Activated effector memory CD4-positive, alpha-beta T cell treated with anti-CD3 and anti-CD28 coated beads, Interleukin-2, amount 50 U/mL, for 16 hours (primary cell): ENCODE results near the gene DENND1A.

ENCODE experiments used
- DNase-seq: peaks from one replicate; pipeline ENCODE4 v3.0.0-alpha.2; 2020

DENND1A gene

GRCh38 chr9:123419721-123420591 lies 510.0 kb downstream of the DENND1A start:
- no peak for DNase-seq

GRCh38 chr9:123419091-123419490 lies 510.8 kb downstream of the DENND1A start:
- DNase-seq = no peak

GRCh38 chr9:123418506-123418905 lies 511.4 kb downstream of the DENND1A start:
- DNase-seq = no peak

GRCh38 chr9:123418052-123418430 lies 511.9 kb downstream of the DENND1A start:
- no peak for DNase-seq

- DNase-seq = no peak
Measured at GRCh38 chr9:123417289-123418051, 512.5 kb downstream of the DENND1A start.

- DNase-seq = no peak
Measured at GRCh38 chr9:123416176-123416575, 513.8 kb downstream of the DENND1A start.

- DNase-seq = no peak
Measured at GRCh38 chr9:123414936-123415930, 514.7 kb downstream of the DENND1A start.

- no peak for DNase-seq
Measured at GRCh38 chr9:123414204-123414603, 515.7 kb downstream of the DENND1A start.

GRCh38 chr9:123412171-123412820 lies 517.6 kb downstream of the DENND1A start:
- DNase-seq = no peak

- no peak for DNase-seq
Measured at GRCh38 chr9:123411636-123412035, 518.3 kb downstream of the DENND1A start.

GRCh38 chr9:123411191-123411590 lies 518.7 kb downstream of the DENND1A start:
- DNase-seq = no peak

GRCh38 chr9:123410281-123410910 lies 519.5 kb downstream of the DENND1A start:
- DNase-seq = no peak

GRCh38 chr9:123408313-123409262 lies 521.3 kb downstream of the DENND1A start:
- no peak for DNase-seq

- no peak for DNase-seq
Measured at GRCh38 chr9:123407217-123407851, 522.6 kb downstream of the DENND1A start.

GRCh38 chr9:123406691-123407216 lies 523.2 kb downstream of the DENND1A start:
- no peak for DNase-seq

- no peak for DNase-seq
Measured at GRCh38 chr9:123406016-123406415, 523.9 kb downstream of the DENND1A start.

- no peak for DNase-seq
Measured at GRCh38 chr9:123402981-123403509, 526.9 kb downstream of the DENND1A start.

- no peak for DNase-seq
Measured at GRCh38 chr9:123401879-123402513, 527.9 kb downstream of the DENND1A start.

GRCh38 chr9:123400926-123401503 lies 528.9 kb downstream of the DENND1A start:
- DNase-seq = no peak
